VCaP (cell line): ENCODE data around the gene PARD6G.

Source experiments
- H3K27ac ChIP-seq: fragments of 450-650 bp; 2 replicates; pipeline ENCODE4 v1.5.1; 2017
- CTCF ChIP-seq: fragments of 450-650 bp; conservative IDR thresholded peaks from 2 replicates; pipeline ENCODE4 v1.5.1; 2017; ENCODE audit warnings: mild to moderate bottlenecking, moderate library complexity

Gene PARD6G

GRCh38 chr18:80191907-80192652 is 55.2 kb downstream of the PARD6G start:
- H3K27ac ChIP-seq = no peak overlapping the region
- TF ChIP-seq CTCF = no peak

- H3K27ac ChIP-seq = no peak overlapping the region
- no peak for TF ChIP-seq CTCF
Observed at GRCh38 chr18:80191264-80191663, 56.0 kb downstream of the PARD6G start.

- no peak overlapping the region for H3K27ac ChIP-seq
- TF ChIP-seq CTCF = no peak
Observed at GRCh38 chr18:80190311-80190710, 57.0 kb downstream of the PARD6G start.

- H3K27ac ChIP-seq = no peak overlapping the region
- TF ChIP-seq CTCF = no peak
Observed at GRCh38 chr18:80189531-80189865, 57.8 kb downstream of the PARD6G start.

- H3K27ac ChIP-seq = no peak overlapping the region
- no peak for TF ChIP-seq CTCF
Observed at GRCh38 chr18:80188643-80189530, 58.4 kb downstream of the PARD6G start.

- no peak overlapping the region for H3K27ac ChIP-seq
- no peak for TF ChIP-seq CTCF
Observed at GRCh38 chr18:80187956-80188642, 59.2 kb downstream of the PARD6G start.

GRCh38 chr18:80185545-80185944 is 61.8 kb downstream of the PARD6G start:
- no peak overlapping the region for H3K27ac ChIP-seq
- no peak for TF ChIP-seq CTCF
